Testis (tissue), 2 donors: ENCODE results near the gene NCOA6.

Source experiments
- CTCF ChIP-seq, 3 experiments: fragments of 450-650 bp in 2 of 3; fragments of 200-600 bp in 1 of 3; sonication (generic) in 1 of 3; IDR thresholded peaks; one replicate each; pipeline ENCODE4 v1.5.1; 2016 to 2019; ENCODE audit warnings: antibody characterized with exemption in 3 of 3, mild to moderate bottlenecking in 2 of 3, moderate library complexity in 1 of 3
- POLR2A ChIP-seq: fragments of 450-650 bp; IDR thresholded peaks from one replicate; pipeline ENCODE4 v1.6.1; 2017; ENCODE audit warnings: antibody characterized with exemption, mild to moderate bottlenecking, moderate library complexity

GRCh38 chr20:34720266-34720665 is 105.2 kb downstream of the NCOA6 start:
- TF ChIP-seq CTCF (IDR thresholded peaks at IDR 0.05) = no peak
- TF ChIP-seq POLR2A = no peak
